ENCODE measurements around the gene UNC13C.

UNC13C gene

DNA sequence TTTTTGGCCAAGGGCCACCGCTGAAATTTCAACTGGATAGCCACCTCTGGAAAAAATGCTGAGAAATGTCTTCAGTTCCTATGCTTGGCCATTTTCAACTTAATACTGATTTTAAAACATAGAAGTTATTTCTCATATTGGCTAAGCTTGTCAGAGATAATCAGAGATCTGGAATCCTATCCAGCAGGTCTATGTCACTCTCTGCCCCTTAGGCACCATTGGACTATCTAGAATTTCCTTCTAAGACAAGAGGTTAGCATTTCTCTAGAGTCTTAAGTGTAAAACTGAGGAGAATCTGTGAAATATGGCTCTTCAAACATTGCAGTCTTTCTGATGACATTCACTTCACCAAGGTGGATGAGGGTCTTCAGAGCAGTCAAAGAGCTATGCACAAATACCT is 597.3 kb downstream of the UNC13C start:
- DNase-seq = no peak

DNA sequence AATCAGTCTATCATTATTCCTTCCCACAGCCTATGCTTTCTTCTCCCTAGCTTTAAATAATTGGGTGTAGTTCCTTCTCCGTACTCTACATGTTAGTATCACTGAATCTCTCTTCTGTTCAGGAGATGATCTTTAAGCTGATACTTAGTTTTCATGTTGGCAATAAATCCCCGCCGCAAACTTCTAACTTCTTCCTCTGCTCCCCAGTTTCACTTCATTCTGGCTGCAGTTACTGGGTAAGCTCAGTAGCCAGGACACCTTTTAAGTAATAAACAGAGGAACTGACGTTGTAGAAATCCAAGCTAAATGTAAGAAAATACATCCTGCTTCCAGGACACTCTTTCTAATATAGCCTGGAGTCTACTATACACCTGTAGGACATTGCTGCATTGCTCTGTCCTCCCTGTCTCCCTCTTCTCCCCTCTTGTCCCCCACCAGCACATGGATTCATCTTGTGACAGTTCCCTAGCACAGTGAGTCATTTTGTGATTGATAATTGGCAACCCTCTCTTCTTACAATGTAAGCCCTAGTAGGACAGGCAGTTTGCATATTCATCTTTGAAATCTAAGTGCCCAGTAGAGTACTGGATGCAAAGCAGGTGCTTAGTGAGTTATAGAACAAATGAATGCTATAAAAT is 598.2 kb downstream of the UNC13C start:
- DNase-seq = no peak

DNA sequence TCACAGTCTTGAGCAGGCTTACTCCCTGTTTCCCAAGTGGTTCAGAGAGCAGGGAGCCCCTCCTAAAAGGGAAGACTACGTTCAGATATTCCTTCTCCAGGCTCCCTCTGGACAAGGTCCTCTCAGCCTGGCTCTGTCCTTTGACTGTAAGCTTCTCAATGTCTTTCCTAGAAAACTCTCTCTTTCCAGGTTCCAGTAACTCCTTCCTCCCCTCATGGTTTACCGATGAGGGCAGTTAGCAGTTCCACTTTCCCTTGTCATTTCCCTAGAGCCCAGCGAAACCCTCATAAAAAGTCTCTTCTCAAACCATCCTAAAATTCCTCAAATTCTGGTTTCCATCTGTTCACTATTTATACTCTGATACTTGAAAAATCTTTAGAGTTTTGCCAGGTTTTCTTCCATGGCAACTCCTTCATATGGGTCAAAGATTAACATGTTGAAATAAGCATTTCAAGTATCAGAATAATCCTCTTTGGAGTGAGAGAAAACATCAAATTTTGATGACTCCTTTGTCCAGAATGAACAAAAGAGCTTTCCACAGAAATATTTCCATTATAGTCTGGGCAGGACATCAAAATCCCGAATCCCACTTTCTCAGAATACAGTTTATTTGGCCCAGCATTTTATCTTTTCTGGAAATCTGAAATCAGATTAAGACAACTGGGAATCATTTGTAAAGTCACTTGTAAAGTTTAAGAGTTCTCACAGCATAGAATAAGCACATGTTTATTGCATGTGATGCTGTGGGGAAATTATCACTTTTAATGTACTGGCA is 599.4 kb downstream of the UNC13C start:
- no peak for DNase-seq

DNA sequence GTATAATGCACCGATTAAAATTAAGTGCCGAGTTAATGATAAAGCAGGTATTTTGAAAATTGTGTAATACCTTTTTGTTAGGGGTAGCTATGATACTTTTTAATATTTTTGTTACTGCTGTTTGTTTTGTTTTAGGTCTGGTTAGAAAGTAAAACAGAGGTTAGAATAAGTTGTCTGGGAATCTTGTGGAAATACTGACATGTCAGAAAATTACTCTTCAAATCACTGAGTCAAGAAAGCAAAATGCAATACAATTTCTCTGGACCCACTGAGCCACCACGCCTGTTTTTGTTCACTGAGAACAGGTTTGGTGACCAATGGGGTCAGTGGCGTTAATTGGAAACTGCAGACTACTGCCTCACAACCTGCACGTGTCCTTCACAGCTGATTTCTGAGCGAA is 601.6 kb downstream of the UNC13C start:
- no peak for DNase-seq

DNA sequence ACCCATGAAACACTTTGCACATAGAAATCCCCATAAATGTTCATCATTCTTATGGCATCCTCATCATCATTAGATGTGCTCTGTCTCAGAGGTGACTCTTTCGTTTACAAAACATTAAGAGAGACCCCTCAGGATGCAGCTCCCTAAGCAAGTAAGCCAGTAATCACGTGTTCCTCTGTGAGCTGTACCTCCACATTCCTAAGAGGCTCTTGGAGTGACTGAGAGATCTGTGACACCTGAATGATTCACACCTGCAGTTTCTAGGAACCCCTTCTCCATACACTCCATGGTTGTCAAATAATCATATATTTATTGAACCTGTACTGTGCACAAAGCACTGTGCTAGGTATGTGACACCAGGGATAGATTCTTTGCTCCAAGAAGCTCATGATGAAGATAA is 602.4 kb downstream of the UNC13C start:
- DNase-seq = no peak

DNA sequence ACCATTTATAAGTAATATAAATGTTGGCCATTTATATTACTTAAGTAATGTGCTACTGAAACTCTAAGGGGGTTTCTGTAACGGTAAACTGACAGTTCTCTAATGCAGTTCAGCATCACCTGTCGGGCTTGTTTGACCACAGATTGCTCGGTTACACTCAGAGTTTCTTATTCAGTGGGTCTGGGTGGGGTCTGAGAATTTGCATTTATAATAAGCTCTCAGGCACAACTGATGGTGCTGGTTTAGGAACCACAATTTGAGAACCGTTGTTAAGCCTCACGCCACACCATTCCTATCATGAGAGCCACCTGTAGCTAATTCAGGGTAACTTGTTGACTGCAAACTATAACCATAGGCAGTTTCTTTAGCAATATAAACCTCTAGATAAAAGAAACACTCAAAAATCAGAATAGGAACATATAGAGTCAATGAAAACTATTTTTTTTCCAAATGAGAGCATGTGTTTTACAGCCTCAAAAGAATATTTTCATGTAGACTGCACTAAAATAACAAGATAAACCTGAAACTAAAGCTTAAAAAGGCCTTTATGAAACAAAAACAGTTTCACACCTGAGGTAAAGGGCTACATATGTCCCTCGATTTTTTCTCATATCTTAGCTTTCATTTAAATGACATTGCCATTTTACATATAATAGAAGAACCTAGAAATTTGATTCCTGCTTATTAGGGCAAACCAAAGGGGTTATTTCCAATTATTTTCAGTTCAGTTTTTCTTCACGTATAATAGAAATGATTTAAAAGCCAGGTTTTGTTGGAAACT is 604.8 kb downstream of the UNC13C start:
- DNase-seq = no peak

DNA sequence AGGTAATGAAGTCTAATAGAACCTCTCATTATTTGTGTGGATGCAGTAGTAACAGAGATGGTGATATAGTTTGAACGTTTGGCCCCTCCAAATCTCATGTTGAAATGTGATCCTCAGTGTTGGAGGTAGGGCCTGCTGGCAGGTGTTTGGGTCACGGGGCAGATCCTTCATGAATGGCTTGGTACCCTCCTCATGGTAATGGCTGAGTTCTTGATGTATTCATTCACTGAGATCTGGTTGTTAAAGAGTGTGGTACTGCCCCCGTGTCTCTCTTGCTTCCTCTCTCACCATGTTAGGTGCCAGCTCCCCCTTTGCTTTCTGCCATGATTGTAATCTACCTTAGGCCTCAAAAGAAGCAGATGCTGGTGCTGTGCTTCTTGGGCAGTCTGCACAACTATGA is 606.8 kb downstream of the UNC13C start:
- DNase-seq = no peak

DNA sequence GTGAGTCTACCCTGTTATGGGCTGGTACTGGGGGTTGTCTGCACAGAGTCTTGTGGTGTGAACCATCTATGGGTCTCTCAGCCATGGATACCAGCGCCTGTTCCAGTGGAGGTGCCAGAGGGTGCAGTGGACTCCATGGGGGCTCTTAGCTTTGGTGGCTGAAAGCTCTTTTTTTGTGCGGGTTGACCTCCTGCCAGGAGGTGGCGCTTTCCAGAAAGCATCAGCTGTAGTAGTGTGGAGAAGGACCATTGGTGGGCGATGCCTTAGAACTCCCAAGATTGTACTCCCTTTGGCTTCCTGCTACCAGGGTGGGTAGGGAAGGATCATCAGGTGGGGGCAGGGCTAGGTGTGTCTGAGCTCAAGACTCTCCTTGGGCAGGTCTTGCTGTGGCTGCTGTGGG is 615.9 kb downstream of the UNC13C start:
- no peak for DNase-seq

DNA sequence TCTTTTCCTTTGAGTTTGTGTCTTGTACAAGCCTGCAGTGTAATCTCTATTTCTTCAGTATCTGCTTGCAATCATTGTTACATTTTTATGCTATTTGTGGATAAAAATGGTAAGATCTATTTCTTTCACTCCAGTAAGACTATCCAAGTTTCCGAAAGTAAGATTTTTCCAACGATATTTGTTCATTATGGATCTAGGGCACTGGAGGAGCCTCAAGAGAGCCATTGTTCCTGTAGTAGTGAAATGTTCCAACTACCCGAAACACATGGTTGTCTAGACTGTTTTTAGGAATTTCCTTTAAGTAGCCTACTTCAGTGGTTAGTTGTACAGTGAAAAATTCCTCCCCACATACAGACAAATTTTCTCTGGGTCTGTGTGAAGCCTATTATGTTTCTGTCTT is 621.1 kb downstream of the UNC13C start:
- no peak for DNase-seq

DNA sequence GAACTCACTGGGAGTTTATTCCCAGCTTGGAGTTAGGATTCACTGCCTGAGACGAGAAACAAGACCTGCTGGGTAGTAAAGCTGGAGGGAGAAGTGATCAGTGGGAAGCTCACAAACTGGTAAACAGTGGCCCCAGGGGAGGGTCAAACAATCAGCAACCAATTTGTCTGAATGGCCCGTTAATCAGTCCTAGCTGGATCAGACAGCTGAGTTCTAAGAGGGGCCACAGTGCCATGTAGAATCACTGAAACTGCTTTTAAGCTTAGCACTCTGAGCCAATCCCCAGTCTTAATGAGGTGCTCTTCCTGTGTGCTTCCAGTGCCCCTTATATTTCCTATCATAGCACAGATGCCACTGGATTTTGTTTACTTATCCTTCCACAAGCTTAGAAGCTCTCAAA is 626.8 kb downstream of the UNC13C start:
- no peak for DNase-seq

DNA sequence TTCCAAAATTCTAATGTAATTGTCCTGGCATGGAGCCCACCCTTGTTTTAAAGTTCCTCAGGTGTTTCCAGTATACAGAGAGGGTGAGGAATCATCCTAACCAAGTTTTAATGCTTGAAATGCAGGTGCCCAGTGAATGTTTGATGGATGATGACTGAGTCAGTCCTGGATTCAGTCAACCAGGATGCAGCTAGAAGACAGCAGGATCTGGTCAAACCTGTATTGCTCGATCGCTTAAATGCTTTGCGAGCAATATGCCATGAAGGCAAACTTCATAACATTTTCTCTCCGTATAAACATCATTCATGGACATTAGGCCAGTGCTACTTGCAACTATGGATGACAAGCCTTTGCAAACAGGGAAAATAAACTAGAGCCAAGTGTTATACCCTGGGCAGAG is 627.3 kb downstream of the UNC13C start:
- no peak for DNase-seq

DNA sequence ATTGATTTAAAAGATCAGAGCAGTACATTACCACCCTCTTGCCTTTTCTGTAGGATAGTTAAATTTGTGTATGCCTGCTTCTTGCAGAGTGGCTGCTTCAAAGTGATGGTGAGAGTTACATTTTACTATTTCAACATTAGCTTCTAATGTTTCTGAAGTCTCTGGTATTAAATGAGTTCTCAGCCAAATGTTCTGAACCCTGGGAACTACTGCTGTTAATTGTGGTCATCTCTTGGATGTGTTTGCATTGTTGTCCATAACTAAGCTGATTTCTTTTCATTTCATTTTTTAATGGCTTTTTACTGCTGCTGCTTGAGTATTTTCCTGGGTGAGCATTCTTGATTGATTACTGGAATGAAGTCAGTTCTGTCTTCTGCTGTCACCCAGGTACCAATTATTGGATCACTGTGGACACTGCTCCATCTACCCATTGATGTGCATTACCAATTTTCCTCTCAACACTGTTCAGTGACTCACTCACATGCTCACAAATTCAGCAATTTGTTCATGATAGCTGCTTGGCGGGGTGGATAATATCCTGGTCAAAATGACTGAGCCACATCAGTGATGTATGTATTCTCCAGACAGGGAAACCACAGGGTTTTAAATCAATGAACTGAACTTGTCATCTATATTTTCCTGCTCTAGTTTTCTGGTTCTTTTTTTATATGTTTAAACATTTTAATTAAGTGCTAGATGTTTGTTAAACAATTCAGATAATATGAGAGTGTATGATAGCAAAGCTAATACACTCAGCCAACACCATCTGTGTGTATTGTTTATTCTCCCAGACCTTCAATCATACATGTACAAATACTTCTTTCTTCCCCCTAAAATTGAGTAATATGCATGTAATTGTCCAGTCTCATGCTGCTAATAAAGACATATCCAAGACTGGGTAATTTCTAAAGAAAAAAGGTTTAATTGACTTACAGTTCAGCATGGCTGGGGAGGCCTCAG is 630.9 kb downstream of the UNC13C start:
- no peak for DNase-seq

DNA sequence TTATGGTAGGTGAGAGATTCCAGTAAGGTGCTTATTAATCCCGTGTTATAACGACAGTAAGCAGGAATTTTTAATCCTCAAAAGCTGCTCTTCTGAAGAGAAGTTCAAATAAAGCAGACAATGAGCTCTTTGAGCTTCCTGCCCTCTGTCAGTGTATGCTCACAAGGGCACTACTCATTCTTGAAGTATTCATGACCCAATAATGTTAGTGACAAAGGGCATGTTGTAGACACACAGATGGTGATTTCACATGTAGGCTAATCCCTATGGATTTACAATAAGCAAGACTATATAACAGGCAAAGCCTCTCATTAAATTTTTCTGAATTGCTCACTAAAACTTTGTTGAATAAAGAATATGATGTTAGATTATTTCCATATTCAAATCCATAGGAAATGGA is 639.9 kb downstream of the UNC13C start:
- no peak for DNase-seq

DNA sequence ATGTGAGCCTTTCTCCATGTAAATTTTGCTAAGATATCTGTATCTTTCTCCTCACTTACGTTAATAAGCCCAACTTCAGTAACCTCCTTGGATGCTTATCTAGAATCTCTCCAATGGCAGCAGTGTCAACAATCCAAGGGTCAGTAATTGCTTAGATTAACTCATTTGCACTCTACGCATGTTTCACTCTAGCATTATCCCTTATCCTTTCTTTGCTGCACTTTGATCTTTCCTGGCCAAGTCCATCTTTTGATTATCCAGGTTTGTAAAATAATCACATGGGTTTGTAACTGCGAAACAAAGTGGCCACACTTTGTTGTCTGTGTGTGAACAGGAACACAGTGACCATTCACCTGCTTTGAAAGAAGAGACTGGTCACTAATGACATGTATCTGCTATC is 640.9 kb downstream of the UNC13C start:
- DNase-seq = no peak

DNA sequence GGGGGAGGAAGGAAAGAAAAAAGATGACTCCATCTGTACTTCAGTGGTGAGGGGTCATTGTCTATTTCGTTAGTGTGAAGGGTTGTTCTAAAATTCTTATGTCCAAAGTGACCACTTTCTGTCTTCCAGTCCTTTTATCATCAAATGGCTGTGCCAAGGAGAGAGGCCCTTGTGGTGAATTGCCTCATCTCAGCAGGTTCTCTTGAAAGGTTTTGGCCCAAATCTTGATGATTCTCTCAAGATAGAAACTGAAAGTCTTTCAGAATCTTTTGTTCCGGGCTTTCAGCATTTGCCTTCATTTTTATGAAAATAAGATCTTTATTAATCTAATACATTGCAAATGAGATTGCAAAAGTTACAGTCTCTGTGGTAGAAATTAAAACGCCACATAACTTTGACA is 642.7 kb downstream of the UNC13C start:
- DNase-seq = peak; percentile 41

DNA sequence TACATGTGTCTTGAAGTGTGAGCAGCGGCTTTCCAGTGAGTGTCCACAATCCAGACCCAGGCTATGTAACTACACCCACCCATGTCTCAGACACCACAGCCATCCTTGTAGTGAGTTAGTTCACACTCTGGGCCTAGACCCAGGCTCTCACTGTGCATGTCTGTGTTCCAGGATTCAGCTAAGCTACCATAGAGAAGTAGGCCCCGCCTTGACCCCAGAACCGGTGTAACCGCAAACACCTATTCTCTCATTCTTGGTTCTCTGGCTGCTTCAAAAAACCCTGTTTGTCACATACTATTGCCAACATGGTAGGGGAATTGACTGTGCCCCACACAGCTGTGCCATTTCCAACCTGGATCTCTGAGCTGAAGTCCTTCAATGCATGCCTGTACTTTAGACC is 657.9 kb downstream of the UNC13C start:
- DNase-seq = no peak

DNA sequence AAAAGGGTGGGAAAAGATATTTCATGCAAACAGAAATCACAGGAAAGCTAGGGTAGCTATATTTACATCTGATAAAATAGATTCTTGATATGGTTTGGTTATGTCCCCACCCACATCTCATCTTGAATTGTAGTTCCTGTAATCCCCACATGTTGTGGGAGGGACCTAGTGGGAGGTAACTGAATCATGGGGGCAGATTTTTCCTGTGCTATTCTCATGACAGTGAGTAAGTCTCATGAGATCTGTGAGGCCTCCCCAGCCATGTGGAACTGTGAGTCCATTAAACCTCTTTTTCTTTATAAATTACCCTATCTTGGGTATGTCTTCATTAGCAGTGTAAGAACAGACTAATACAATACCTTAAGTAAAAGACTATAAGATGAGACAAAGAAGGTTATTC is 660.4 kb downstream of the UNC13C start:
- no peak for DNase-seq

DNA sequence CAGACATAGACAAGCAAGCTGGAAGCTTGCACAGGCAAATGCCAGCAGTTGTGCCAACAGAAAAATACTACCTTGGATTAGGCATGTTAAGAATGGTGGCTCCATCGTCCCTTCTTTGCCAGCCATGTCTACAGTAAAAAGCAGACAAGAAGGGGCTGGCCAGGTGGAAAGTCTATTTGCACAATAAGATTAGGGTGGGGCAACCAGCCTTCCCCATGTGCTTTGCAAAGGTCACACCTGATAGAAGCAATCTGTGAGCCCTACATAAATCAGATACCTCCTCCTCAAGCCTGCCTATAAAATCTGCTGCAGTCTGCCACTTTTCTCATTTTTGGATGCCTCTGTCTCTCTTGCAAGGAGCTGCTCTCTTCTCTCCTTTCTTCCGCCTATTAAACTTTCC is 662.6 kb downstream of the UNC13C start:
- DNase-seq = no peak

DNA sequence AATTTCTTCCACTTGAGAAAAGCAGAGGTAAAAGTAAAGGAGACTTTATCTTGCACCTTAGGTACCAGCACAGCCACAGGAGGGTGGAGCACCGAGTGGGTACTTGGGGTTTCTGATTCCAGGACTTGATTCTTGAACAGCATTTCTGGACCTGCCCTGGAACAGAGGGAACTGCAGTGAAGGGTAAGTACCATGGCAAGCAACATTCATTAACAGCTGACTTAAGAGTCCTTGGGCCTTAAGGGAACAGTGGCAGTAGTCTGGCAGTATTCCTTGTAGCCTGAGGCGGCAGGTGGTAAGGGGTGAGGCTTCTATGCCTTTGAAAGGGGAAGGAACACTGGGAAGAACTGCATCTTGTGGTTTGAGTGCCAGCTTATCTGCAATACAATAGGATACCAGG is 666.6 kb downstream of the UNC13C start:
- DNase-seq = no peak

DNA sequence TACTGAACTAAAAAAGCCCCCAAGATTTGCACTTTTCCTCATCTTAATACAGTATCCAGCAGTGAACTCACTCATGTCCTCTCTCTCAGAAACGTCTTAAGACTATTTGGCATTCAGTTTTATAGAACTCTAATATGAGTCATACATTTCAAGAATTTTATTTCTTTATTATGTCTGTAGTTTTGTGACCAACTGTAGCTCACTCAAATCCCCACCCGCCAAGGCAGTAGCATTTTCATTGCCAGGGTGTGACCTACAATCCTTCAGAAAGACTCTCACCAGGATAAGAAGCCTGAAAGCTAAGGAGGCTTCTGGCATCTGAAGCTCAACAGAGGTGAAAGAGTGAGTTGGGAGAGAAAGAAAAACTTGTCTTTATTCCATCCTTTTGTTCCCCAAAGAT is 681.4 kb downstream of the UNC13C start:
- no peak for DNase-seq

DNA sequence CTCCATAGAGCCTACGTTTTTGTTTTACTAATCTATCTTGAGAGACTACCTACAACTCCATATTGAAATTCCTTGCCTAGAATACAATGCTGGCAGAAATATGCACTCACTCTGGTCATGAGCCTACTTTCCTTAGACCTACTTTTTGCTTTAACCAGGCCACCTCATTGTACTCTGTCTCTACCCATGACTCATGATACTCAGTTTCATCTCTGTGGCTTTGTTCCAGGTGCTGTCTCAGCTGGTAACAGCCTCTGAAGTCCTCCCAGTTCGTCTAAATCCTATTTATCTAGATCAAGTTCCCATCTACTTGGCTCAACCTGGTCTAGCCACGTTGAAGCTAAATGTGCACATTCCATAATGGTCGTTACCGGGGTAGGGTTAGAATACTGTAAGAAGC is 682.1 kb downstream of the UNC13C start:
- DNase-seq = no peak

DNA sequence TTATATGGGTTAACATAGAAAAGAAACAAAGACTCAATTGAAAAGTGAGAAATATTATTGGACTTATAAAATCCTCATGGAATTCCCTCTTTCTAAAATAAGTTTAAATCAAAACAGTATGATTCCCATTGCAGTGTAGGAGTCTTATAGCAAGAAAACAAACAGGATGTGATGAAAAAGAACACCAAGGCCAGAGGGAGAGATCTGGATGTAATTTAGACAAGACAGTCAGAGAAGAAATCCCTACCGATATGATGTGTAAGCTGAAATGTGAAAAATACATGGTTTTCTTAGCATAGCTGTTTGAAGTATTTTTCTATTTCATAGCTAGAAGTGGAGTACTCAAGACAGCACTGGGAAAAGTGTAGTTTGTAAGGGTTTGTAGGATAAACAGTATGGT is 697.0 kb downstream of the UNC13C start:
- DNase-seq = no peak

DNA sequence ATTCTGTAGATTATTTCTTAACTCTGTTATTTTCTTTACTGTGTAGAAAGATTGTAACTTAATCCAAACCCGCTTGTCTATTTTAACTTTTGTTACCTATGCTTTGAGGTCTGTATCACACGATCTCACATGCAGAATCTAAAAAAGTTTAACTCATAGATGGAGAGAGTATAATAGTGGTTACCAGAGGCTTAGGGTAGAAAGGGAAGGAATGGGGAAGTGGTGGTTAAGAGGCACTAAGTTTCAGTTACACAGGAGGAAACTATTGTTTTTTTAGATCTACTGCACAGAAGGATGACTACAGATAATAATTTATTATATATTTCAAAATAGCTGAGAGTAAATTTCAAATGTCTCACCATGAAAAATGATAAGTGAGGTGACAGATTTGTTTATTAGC is 703.3 kb downstream of the UNC13C start:
- peak; percentile 84 for DNase-seq

Data from OCI-M1 (cell line).